CD4-positive, alpha-beta T cell treated with Interleukin-17A for 1 hour (primary cell): ENCODE data around the gene ATXN7L1.
A peak's percentile ranks its signal among the peaks of the same experiment; 100 is the strongest.

Experiments used
- DNase-seq: peaks from one replicate; pipeline ENCODE4 v3.0.0-alpha.2; 2020

ATXN7L1 gene

DNA sequence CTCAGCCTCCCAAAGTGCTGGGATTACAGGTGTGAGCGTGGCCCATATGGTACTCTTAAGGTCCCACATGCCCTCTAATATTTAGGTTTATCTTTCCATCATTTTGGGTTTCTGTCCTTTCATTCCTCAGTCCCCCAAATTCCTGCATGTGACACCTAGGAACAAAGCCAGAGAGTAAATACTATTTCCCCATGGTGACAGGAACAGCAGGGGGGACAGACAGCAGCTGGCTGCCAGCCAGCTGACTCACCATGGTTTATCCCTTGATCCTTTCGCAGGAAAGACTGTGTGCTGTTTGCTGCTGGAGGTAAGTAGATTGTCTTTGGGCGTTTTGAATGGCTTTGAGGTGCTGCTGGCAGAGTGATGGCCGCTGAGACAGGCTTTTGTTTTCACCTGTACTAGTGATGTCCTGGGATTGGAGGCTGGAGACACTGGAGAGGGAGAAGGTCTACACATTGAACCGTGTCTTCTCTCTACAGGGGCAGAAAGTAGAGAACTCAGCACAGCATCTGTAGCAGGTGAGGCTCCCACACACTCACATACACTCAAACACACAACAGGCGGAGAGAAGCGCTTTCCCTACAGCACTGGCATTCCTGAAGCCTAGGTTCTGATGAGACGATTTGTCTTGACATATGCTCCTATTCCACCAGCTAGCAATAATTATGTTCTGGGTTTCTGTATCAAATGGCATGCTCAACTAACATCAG, 211.4 kb downstream of the ATXN7L1 start:
- DNase-seq, result no peak

DNA sequence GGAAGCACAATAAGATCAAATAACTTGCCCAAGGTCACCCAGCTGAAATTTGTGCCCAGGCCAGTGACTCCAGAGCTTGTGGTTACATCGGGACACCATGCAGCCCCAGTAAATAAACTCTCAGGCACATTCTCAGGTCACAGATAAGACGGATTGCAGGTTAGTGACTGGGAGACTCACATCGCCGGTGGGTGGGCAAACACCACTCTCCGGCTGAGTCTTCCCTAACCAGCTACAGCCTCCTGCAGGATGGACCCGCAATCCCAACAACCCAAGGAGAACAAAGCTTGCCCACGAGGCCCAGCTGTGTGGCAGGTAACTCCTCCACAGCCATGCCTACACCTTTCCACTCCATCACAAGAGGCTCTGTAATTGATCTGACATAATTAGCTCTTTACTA, 213.4 kb downstream of the ATXN7L1 start:
- DNase-seq, result no peak

DNA sequence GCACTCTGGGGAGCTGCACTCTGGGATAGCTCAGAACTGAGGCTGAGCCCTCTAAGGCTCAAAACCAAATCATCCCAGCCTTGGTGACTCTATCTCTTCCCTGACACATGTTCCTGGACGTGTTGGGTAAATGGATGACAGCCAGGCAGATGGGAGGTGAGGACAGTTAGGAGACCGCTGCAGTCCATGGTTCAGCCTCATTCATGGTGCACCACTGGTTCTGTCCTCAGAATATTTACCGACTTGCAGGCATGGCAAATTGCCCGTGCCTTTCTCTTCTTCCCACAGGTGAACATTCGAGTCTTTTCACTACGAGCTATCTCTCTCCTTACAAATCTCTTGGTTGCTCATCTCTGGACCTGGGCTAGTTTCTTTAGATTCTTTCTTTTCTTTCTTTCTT, 214.8 kb downstream of the ATXN7L1 start:
- no peak for DNase-seq

DNA sequence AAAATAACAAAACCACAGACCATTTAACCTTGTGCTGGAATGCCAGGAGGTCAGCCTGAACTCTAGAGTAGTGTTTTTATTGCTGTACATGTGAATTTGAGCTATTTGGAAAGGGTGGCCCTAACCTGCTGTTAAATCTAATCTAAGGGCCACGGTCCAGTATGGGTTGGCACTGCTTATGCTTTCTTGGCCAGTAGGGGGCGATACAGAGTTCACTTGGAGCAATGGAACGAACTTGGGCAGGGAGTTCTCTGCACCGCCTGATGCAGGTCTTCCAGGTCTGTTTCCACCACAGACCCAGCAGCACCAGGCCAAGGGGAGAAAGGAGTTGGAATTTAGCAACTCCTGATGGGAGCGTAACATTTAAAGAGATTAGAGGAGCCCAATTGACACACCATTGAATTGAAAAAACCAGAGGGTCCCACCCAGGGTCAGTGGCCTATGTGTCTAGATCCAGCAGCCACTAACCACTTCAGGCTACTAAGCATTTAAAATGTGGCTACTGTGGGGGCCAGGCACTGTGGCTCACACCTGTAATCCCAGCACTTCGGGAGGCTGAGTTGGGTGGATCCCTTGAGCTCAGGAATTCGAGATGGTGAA, 219.4 kb downstream of the ATXN7L1 start:
- peak; percentile 80 for DNase-seq

DNA sequence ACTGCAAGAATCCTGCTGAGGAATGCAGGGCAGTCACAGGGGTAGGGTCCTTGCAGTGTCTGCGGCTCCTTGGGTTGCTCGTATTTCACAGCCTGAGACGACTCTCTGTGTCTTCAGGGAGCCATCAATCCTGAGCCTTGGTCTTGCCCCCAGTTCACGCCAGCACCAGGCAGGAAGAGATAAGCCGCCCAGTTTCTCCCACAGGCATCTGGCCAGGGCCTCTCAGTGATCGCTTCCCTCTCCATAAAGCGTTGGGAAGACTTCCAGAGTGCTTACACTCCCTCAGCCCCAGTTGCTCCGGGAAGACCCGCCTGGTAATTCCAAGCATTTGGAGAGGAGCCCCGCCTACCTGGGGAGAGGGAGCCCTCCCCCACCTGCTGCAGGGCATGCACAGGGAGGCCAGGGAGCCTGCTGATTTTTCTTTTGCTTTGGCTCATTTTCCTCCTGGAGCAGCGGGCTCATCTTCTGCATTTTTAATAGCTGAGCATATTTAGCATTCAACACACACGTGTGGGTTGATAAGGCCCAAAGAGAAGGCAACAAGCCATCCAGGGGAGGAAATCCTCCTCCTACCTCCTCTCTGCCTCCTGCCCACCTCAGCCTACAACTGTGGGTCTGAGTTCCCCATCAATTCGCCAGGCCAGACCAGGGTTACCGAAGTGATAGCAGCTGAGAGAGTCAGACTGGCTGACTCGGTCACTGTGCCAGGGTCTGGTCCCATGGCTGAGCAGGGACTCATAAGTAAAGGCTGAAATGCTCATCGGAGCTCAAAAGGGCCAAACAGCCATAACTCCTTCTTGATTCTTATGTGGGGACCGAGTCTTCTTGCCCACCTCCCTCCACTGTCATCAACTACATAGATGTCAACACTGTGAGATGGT, 220.7 kb downstream of the ATXN7L1 start:
- DNase-seq, result no peak

DNA sequence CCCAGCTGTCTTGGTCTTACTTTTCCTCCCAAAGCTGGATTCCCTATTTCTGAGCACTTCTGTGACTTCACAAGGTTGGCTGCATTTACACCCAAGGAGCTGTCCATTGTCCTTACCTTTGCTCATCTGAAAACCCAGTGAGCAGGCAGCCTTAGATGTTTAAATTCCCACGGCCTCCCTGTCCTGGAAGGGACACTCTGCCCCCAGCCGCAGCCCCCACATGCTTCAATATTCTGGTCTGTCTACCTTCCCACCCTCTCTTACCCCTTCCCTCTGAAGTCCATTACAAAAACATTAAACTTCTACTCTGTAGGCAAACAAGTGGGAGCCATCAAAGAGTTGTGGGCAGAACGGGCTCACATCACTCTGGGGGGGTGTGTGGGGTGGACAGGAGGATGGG, 221.3 kb downstream of the ATXN7L1 start:
- no peak for DNase-seq

DNA sequence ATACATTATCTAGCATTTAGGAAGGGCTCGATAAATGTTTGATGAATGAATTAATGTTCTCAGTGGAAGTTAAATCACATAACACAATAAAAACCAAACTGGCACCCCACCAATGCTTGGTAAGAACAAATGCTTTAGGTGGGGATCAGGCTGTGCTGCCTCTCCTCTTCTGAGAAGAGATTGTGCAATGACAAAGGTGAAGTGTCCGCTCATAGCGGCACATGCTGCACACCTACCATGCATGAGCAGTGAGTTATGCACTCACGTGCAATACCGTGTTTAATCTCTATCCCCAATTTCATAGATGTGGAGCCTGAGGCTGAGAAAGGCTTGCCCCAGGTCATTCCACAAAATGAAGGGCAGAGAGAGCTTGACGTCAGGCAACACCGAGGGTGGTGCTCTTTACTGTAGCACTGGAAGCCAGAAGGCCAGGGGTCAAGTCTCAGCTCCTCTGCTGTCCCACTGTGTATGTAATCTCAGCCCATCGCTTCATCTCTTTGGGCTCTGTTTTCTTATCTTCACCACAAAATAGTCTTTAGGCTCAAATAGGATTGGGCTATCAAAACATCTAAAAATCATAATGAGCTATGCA, 222.2 kb downstream of the ATXN7L1 start:
- no peak for DNase-seq

DNA sequence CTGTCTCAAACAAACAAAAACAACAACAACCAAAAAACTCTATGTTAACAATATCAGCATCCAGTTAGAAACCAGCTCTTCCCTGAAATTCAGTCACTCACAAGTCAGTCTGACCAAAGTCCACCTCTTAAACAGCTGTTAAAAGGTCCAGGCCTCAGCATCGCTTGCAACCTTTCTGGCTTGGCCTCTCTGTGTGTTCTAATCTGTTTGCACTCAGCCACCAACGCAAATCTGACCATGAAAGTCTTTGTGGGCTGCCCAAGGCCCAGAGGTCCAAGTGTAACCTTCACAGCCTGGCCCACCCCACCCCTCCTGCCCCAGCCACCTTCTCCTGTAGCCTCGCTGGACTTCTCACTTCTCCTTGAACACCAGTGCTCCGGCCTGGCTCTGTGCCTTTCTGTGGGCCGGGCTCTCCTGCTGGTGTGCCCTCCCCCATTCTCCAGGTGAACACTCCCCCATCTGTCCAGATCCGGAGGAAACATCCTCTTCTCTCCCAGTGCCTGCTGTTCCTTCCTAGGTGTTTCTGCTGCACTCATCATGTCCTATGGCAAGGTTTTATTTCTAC, 222.9 kb downstream of the ATXN7L1 start:
- DNase-seq, result no peak

DNA sequence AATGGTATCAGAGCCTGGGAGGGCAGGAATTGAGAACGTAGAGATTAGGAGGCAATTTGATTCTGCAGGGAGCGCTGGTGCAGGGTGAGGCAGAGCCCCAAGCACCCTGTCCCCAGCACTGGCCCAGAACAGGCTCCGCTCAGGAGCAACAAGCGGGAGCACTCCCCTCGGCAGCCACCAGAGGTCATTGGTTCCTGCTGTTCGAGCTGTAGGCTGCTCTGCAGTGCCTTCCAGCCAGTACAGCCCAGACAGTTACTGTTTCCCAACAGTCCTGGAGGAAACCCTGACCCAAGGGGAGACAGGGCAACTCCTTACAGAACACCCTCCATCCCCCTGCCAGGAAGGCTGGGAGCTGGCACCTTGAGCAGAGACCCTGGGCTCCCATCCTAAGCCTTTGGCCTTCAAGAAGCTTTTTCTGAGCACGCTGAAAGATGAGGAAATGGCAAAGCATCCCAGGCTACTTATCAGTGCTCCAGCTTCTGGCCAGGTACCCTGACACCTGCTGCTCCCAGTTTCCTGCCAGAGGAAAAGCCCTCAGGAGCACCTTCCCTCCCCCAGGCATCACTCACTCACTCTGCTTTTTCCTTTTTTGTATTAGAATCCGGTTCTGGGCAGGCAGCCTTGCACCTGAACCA, 223.9 kb downstream of the ATXN7L1 start:
- peak; percentile 62 for DNase-seq

DNA sequence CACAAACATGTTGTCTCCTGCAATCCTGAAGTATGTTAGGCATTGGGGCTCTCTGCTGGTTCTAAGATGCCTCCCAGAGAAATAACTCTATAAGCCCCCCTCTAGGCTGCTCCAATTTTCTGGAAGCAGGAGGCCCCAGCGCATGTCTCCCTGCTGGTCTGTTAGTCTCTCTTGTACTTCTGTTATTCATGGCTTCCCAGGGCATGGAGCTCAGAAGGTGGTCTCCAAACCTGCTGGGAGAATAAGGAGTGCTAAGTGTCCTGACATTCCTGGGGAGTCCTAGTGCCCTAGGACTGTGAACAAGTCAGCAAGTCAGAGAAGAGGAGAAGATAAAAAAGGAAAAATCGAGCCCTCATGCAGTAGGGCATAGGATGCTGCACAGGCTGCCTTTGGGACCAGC, 224.6 kb downstream of the ATXN7L1 start:
- DNase-seq, result no peak

DNA sequence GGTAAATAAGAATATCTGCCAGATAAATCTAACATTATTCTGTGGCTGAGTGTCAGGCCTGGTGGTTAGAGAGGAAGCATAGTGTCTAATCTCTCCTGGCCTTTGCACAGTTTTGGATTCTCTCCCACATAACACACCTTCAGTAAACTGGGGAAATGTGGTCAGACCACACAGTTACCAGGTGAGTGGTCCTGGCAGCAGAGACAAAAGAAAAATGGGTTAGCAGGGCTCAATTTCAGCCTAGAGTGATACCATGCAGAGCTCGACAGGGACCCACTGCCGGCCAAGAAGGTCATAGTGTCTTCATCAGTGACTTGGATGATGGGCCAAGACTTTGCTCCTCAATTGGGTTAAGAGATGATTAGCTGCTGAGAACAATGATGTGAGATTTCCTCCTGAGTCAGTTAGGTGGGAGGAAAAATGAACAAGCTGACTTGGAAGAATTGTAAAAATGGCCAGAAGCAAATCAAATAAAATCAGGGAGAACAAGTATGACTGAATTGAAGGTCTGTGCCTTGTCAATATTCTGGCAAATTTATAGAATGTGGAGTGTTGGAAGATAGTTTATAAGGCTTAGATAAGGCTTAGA, 225.9 kb downstream of the ATXN7L1 start:
- DNase-seq, result no peak

DNA sequence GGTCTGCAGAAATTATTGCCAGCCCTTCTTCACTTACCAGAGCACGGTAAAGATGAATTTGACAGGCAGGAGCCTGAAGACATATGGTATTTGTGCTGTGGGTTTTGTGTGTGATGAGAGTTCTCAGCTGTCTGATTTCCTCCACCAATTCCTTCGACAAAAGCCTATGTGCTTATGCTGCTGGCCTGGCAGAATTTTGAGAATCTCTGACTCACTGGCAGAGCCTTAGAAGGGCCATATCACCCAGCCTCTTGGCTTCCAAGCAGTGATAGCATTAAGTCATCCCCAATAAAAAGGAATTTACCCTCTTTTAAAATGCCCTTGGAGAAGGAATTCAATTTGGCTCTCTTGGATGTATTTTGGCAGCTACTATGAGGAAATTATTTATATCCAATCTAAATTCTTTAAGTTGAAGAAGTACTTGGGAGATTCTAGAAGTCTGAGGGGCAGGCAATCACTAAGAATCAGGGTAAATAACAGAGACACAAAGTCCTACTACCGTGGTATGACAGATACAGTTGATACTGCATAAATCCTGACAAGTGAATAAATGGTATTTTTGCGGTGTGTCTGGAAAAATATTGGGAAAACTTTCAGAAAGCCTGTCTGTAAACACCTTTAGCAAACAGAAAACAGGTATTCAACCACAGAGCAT, 226.5 kb downstream of the ATXN7L1 start:
- no peak for DNase-seq

DNA sequence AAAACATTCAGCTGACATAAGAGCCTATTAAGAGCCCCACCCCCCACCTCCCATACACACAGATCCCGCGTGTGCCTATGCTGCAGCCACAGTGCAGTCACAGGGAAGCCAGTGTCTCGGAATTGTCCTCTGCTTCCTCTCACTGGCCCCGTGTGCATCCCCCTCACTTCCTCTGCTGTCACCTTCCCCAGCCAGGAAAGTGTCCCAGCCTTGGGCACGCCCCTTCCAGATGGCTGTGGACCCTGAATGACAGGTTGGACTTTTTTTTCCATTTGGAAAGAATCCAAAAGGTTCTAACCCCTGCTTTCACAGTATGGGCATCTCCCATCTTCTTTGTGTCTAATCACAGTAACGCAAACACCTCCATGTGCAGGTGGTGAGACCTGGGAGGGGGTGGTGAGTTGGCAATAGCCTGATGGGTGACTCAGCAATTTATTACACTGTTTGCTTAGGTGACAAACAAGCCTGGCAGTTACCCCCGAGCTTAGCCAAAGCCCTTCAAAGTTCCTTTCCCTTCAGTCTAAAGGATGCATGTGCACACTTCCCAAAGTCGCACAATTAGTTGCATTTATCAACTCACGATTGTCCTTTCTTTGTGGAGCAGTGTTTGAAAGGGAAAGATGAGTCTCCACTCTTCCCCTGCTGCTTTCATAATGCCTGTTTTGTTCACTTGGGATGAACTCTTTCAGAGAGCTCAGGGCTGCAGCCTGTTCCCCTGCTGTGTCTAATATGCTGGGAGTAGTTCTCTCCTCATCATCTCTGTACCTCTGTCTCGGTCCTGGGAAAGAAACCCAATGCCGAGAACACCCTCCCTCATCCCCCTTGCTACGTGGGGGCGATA, 227.6 kb downstream of the ATXN7L1 start:
- DNase-seq, result no peak

DNA sequence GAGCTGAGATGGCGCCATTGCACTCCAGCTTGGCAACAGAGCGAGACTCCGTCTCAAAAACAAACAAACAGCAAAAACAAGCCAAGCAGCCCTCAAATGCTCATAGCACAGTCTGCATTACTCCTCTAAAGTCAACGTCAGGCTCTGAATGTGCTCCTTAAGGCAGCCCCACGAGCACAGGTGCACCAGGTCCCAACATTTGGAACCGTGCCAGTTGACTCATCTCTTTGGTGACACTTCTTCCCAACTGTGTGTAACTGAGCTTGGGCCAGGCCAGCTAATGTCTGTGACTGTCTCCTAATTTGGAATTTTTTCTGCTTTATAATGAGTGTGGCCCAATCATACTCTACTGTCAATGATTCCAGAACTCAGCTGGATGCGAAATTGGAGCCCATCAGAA, 228.8 kb downstream of the ATXN7L1 start:
- no peak for DNase-seq

DNA sequence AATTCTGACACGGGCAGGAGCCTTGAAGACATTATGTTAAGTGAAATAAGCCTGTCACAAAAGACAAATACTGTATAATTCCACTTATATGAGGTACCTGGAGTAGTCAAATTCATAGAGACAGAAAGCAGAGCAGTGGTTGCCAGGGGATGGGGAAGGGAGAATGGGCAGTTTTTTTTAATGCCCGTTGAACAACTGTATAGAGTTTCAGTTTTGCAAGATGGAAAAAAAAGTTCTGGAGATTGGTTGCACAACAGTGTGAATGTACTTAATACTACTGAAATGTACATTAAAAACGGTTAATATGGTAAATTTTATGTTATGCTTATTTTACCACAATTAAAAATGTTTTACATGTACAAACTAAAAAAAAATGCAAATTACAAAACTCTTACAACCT, 231.5 kb downstream of the ATXN7L1 start:
- no peak for DNase-seq

DNA sequence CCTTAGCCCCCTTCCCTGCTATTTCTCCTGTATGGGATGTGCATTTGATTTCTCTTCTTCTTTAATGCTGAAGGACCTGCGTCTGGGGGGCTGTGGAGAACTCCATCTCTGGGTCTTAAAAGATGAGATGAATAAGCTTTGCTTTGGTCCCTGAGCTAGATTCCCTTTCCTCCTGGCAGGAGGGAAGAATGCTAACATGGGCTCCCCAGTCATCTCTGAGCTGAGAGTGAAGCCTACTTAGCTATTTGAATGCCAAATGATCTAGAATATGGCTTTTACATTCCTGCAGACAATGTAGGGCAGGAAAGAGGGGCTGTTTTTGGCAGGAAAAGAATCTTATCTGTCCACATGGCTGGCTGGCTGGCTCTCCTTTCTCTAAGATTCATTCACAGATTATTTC, 232.5 kb downstream of the ATXN7L1 start:
- DNase-seq, result no peak

DNA sequence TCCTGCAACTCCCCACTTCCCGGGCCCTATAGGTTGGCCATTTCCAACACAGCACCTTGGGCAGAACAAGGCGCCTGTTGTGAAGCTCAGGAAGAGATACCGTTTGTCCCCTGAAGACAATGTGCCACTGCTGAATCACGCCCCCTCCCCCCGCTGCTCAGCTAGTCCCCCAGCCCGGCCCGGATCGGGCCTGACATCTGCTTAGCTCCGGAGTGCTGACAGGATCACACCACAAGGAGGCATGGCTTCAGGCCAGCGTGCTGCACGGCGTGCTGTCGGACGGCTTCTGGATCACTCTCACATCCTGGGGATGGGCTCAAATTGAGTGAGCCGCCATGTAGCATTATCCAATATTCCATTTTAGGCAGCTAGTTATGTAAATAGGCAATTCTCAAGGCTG, 233.0 kb downstream of the ATXN7L1 start:
- no peak for DNase-seq

DNA sequence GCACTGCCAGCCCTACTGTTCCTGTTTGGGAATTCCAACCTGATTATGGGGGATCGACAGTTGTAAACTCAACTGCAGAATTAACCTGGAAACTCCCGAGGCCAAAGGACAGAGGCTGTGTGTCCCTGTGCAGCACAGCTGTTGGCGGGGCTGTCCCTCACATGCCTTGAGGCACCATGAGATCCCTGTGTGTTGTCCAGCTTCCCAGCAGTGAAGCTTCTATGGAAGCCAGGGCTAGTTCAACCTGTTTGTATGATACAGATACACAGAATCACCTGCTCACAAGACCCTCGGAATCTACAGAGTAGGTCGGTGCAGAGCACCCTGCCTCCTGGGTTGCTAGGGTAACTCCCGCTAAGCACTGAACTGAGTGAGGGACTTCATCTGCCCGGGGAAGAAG, 234.1 kb downstream of the ATXN7L1 start:
- no peak for DNase-seq

DNA sequence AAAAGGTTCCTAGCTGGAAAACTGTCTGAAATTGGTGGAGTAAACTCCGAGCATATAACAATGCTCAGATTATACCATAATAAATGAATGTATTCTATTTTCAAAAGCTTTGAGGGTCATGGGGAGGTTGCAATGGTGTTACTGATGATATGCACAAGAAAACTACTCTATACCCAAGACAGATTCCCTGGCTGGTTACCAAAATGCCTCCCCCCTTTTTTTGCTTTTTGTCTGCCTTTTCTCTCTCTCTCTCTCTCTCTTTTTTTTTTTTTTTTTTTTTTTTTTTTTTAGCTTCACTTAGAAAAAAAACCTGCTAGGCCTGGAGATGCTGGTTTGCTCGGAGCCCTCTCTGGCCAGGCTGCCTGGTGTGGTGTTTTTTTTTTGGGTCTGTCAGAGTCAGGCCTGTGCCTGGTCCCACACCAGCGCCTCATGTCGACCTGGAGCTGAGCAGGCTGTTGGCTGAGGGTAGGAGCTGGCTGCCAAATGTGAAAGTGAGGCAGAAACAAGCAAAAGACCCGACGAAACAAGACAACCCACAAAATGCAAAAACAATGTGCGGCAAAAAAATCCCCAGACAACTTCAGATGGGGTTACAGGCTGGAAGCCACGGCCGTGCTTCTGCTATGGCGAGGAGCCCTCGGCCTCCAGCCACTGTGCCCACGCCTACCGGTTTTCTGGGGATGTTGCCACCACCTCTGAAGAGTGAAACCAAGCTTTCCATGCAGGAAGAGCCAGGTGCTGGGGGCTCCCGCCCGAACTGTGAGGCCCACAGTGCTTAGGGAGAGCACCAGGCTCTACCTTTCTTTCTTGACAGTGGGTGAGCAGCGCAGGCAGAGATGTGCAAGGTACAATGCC, 235.2 kb downstream of the ATXN7L1 start:
- no peak for DNase-seq
